ENCODE data around the gene CAMK2B. TPM values are rescaled to one million over a fixed set of nuclear protein-coding genes. Genes with fewer than 3 reads are reported as not detected.

Gene CAMK2B
- total RNA-seq, 1 experiment from 2014 or later = 0.34 TPM

DNA sequence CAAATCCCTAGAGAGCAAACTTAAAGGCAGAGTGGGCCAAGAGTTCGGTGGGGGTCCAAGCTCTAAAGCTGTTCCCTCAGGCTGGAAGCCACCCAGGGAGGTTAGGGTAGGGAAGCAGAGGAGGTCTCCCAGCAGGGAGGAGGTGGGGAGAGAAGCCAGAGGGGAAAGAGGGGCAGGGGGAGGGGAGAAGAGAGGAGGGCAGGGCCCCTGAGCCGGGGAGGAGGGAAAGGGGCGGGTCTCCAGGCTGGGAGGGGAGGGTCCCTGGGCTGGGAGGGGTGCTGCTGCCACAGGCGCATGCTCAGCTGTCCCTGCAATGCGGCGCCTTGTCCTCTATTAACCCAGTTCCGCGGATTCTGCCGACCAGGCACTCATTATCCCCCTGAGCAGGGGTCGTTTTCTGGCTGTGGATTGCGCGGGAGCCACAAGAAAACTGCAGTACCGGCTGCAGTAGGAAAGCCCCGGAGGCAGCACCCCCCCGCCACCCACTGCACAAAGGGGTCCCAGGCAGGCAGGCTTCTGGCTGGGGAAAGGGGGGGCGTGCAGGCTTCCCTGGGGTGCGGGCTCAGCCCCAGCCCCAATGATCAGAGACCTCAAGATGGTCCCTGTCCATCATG is 49.3 kb downstream of the CAMK2B start:
- ChIA-PET RAD21 (ENCODE audit: low non-redundant PET in 1 of 2, low total read pairs in 2 of 2, uncharacterized antibody in 2 of 2, unreplicated experiment in 2 of 2) (no interaction called here), POLR2A (no interaction called here), CTCF (no interaction called here)
- Histone ChIP-seq H3K9me2 (ENCODE audit: insufficient read depth) (no peaks in the 10 kb centered on the region), H4K20me1 (ENCODE audit: insufficient read depth) (no peaks in the 10 kb centered on the region), H3K36me3 (ENCODE audit: control insufficient read depth in 1 of 2, insufficient read depth in 2 of 2, low read length in 2 of 2) (no peaks in the 10 kb centered on the region), H3K4me1 (ENCODE audit: control insufficient read depth in 1 of 2, insufficient read depth in 2 of 2, low read length in 2 of 2) (no peaks in the 10 kb centered on the region), H3K79me2 (ENCODE audit: insufficient read depth, low read length) (no peaks in the 10 kb centered on the region), H3K27me3 (ENCODE audit: insufficient read depth, low read length) (no peaks in the 10 kb centered on the region), H3K4me2 (ENCODE audit: low read length) (no peak overlapping the region), H3K9me3 (ENCODE audit: control insufficient read depth in 1 of 2, insufficient read depth in 1 of 2, low read depth in 1 of 2, low read length in 2 of 2) (no peaks in the 10 kb centered on the region), H3K27ac (ENCODE audit: low read depth, low read length) (no peak overlapping the region), H3K9ac (ENCODE audit: low read length) (no peak overlapping the region), H2AFZ (ENCODE audit: low read depth, low read length, poor library complexity, severe bottlenecking) (no peak overlapping the region), H3K4me3 (replicated peaks in 1 of 2; ENCODE audit: low read depth in 1 of 2, low read length in 2 of 2) (no peak overlapping the region)
- TF ChIP-seq, protein P1, sequence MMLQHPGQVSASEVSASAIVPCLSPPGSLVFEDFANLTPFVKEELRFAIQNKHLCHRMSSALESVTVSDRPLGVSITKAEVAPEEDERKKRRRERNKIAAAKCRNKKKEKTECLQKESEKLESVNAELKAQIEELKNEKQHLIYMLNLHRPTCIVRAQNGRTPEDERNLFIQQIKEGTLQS (IDR thresholded peaks at IDR 0.05) = no peak
- TF ChIP-seq, protein P2, sequence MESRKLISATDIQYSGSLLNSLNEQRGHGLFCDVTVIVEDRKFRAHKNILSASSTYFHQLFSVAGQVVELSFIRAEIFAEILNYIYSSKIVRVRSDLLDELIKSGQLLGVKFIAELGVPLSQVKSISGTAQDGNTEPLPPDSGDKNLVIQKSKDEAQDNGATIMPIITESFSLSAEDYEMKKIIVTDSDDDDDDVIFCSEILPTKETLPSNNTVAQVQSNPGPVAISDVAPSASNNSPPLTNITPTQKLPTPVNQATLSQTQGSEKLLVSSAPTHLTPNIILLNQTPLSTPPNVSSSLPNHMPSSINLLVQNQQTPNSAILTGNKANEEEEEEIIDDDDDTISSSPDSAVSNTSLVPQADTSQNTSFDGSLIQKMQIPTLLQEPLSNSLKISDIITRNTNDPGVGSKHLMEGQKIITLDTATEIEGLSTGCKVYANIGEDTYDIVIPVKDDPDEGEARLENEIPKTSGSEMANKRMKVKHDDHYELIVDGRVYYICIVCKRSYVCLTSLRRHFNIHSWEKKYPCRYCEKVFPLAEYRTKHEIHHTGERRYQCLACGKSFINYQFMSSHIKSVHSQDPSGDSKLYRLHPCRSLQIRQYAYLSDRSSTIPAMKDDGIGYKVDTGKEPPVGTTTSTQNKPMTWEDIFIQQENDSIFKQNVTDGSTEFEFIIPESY (IDR thresholded peaks at IDR 0.05; ENCODE audit: extremely low read depth, insufficient replicate concordance, low read length) = no peak
- TF ChIP-seq YY1 (IDR thresholded peaks at IDR 0.05; ENCODE audit: extremely low read depth, insufficient replicate concordance, low read depth, low read length) (no peak), CBX3 (IDR thresholded peaks at IDR 0.05; ENCODE audit: low read depth) (no peak), FOSL1 (IDR thresholded peaks at IDR 0.05; ENCODE audit: low read depth) (no peak), RAD21 (IDR thresholded peaks at IDR 0.05; ENCODE audit: low read depth) (no peak), SIN3A (IDR thresholded peaks at IDR 0.05; ENCODE audit: low read depth) (no peak)
- TF ChIP-seq, protein P3, sequence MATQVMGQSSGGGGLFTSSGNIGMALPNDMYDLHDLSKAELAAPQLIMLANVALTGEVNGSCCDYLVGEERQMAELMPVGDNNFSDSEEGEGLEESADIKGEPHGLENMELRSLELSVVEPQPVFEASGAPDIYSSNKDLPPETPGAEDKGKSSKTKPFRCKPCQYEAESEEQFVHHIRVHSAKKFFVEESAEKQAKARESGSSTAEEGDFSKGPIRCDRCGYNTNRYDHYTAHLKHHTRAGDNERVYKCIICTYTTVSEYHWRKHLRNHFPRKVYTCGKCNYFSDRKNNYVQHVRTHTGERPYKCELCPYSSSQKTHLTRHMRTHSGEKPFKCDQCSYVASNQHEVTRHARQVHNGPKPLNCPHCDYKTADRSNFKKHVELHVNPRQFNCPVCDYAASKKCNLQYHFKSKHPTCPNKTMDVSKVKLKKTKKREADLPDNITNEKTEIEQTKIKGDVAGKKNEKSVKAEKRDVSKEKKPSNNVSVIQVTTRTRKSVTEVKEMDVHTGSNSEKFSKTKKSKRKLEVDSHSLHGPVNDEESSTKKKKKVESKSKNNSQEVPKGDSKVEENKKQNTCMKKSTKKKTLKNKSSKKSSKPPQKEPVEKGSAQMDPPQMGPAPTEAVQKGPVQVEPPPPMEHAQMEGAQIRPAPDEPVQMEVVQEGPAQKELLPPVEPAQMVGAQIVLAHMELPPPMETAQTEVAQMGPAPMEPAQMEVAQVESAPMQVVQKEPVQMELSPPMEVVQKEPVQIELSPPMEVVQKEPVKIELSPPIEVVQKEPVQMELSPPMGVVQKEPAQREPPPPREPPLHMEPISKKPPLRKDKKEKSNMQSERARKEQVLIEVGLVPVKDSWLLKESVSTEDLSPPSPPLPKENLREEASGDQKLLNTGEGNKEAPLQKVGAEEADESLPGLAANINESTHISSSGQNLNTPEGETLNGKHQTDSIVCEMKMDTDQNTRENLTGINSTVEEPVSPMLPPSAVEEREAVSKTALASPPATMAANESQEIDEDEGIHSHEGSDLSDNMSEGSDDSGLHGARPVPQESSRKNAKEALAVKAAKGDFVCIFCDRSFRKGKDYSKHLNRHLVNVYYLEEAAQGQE (IDR thresholded peaks at IDR 0.05; ENCODE audit: low read depth) = no peak
- intact Hi-C loops (cut with micrococcal nuclease) = no loop called here
- DNase-seq (ENCODE audit: low read depth, low spot score) (no peak), ATAC-seq (no peak)
- no TSS peak for BruUV-seq (replicated peaks)
